ENCODE data around the gene THSD7A. TPM values are rescaled to one million over a fixed set of nuclear protein-coding genes. Genes with fewer than 3 reads are reported as not detected.

Gene THSD7A
- total RNA-seq, 3 donors from 2014 or later, result 4.0 to 6.9 (median 4.4) TPM

- no peaks in the 10 kb centered on the region for H3K9me3 ChIP-seq
- no peak for DNase-seq (ENCODE audit: low spot score in 2 of 2)
- no peaks in the 10 kb centered on the region for H3K27me3 ChIP-seq
- H3K4me3 ChIP-seq, result no peak overlapping the region
- intact Hi-C loops (cut with DNase I; ENCODE audit: low total_unique reads), result no loop called here
- no peak for TF ChIP-seq POLR2A (IDR thresholded peaks at IDR 0.05)
- no peak for TF ChIP-seq POLR2AphosphoS5 (IDR thresholded peaks at IDR 0.05)
- H3K27ac ChIP-seq, result no peak overlapping the region
- no peaks in the 10 kb centered on the region for H3K4me1 ChIP-seq
- no peaks in the 10 kb centered on the region for H3K36me3 ChIP-seq
These were observed 340.2 kb downstream of the THSD7A start for GRCh38 chr7:11491811-11492210.

GRCh38 chr7:11489280-11489679, 342.7 kb downstream of the THSD7A start:
- intact Hi-C loops (cut with DNase I; ENCODE audit: low total_unique reads), result no loop called here
- no peak for TF ChIP-seq POLR2A (IDR thresholded peaks at IDR 0.05)
- no peak for TF ChIP-seq POLR2AphosphoS5 (IDR thresholded peaks at IDR 0.05)
- TF ChIP-seq CTCF (IDR thresholded peaks at IDR 0.05), result no peak
- Histone ChIP-seq H3K27me3 (no peaks in the 10 kb centered on the region), H3K36me3 (no peaks in the 10 kb centered on the region), H3K4me1 (no peaks in the 10 kb centered on the region), H3K9me3 (no peaks in the 10 kb centered on the region), H3K27ac (no peak overlapping the region), H3K4me3 (no peak overlapping the region)
- DNase-seq (ENCODE audit: low spot score in 2 of 2), result no peak

GRCh38 chr7:11486271-11486670, 345.7 kb downstream of the THSD7A start:
- H3K36me3 ChIP-seq, result no peaks in the 10 kb centered on the region
- intact Hi-C loops (cut with DNase I; ENCODE audit: low total_unique reads), result no loop called here
- no peaks in the 10 kb centered on the region for H3K4me1 ChIP-seq
- H3K9me3 ChIP-seq, result no peaks in the 10 kb centered on the region
- H3K27ac ChIP-seq, result no peak overlapping the region
- DNase-seq (ENCODE audit: low spot score in 2 of 2), result no peak
- no peak overlapping the region for H3K4me3 ChIP-seq
- H3K27me3 ChIP-seq, result no peaks in the 10 kb centered on the region
- TF ChIP-seq POLR2A (IDR thresholded peaks at IDR 0.05) (no peak), CTCF (IDR thresholded peaks at IDR 0.05) (no peak), POLR2AphosphoS5 (IDR thresholded peaks at IDR 0.05) (no peak)

DNA sequence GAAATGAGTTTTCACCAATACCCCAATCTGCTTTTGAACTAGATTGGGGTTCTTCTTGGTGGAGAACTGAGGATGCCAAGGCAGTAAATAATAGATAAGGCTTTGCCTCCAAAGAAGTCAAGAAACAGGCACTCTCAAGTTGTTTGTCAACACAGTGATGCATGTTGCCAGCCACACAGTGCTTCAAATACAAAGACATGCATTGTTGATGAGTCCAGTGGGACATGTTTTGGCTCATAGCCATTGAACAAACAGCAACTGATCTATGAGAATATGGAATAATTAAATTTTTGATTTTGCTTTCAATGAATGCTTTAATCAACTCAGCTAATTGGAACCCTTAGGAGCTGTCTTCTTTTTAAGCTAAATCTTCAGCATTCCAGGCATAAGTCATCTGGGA, 346.4 kb downstream of the THSD7A start:
- H3K27ac ChIP-seq, result no peak overlapping the region
- no peak overlapping the region for H3K4me3 ChIP-seq
- H3K4me1 ChIP-seq, result no peaks in the 10 kb centered on the region
- H3K27me3 ChIP-seq, result no peaks in the 10 kb centered on the region
- H3K9me3 ChIP-seq, result no peaks in the 10 kb centered on the region
- intact Hi-C loops (cut with DNase I; ENCODE audit: low total_unique reads), result no loop called here
- no peak for TF ChIP-seq POLR2AphosphoS5 (IDR thresholded peaks at IDR 0.05)
- TF ChIP-seq CTCF (IDR thresholded peaks at IDR 0.05), result no peak
- no peak for TF ChIP-seq POLR2A (IDR thresholded peaks at IDR 0.05)
- no peak for DNase-seq (ENCODE audit: low spot score in 2 of 2)
- H3K36me3 ChIP-seq, result no peaks in the 10 kb centered on the region

- Histone ChIP-seq H3K36me3 (no peaks in the 10 kb centered on the region), H3K4me1 (no peaks in the 10 kb centered on the region), H3K4me3 (no peak overlapping the region), H3K9me3 (no peaks in the 10 kb centered on the region), H3K27me3 (no peaks in the 10 kb centered on the region), H3K27ac (no peak overlapping the region)
- TF ChIP-seq POLR2AphosphoS5 (IDR thresholded peaks at IDR 0.05), result no peak
- TF ChIP-seq POLR2A (IDR thresholded peaks at IDR 0.05), result no peak
- no peak for TF ChIP-seq CTCF (IDR thresholded peaks at IDR 0.05)
- intact Hi-C loops (cut with DNase I; ENCODE audit: low total_unique reads), result no loop called here
- DNase-seq (ENCODE audit: low spot score in 2 of 2), result no peak
These were observed 351.9 kb downstream of the THSD7A start for GRCh38 chr7:11480143-11480542.

GRCh38 chr7:11478882-11479281, 353.1 kb downstream of the THSD7A start:
- intact Hi-C loops (cut with DNase I; ENCODE audit: low total_unique reads), result no loop called here
- H3K27me3 ChIP-seq, result no peaks in the 10 kb centered on the region
- no peaks in the 10 kb centered on the region for H3K9me3 ChIP-seq
- no peak for DNase-seq (ENCODE audit: low spot score in 2 of 2)
- H3K27ac ChIP-seq, result no peak overlapping the region
- TF ChIP-seq POLR2A (IDR thresholded peaks at IDR 0.05) (no peak), POLR2AphosphoS5 (IDR thresholded peaks at IDR 0.05) (no peak), CTCF (IDR thresholded peaks at IDR 0.05) (no peak)
- no peaks in the 10 kb centered on the region for H3K4me1 ChIP-seq
- H3K36me3 ChIP-seq, result no peaks in the 10 kb centered on the region
- H3K4me3 ChIP-seq, result no peak overlapping the region

Data from breast epithelium (tissue), 4 donors.